HCT116 (cell line): ENCODE data around the gene MRPL37. TPM values are rescaled to one million over a fixed set of nuclear protein-coding genes. Genes with fewer than 3 reads are reported as not detected.

Experiments used
- ATAC-seq: fragments of 200-7000 bp; cut with Tn5 transposase; 2 replicates; pipeline ENCODE4 v1.9.1; 2020; ENCODE audit warnings: mild to moderate bottlenecking, moderate library complexity
- BruUV-seq: library from RNA; stranded (reverse); fragments of 400-500 nt; replicated peaks from 2 replicates; lab custom pipeline; 2021; lab: Mats Ljungman, UMichigan
- CTCF ChIA-PET: fragments of 300-600 bp; sonication (Branson Sonifier 250); formaldehyde crosslinking; loops from one replicate; lab custom pipeline; 2021; ENCODE audit warnings: antibody characterized with exemption; lab: Charles Lee
- POLR2A ChIA-PET: fragments of 300-600, 350-600 bp; sonication (Branson Sonifier 250); formaldehyde crosslinking; loops from one replicate; lab custom pipeline; 2021; ENCODE audit warnings: antibody characterized with exemption; lab: Charles Lee
- RAD21 ChIA-PET, 2 experiments: fragments of 300-600 bp; sonication (Branson Sonifier 250); formaldehyde crosslinking; loops; one replicate each; lab custom pipeline; 2023; ENCODE audit warnings: low total read pairs in 2 of 2; ENCODE audit not compliant: uncharacterized antibody in 2 of 2, unreplicated experiment in 2 of 2, low non-redundant PET in 1 of 2; lab: Charles Lee
- DNase-seq: peaks from one replicate; pipeline ENCODE4 v3.0.0-alpha.2; 2010; ENCODE audit warnings: low read depth, low spot score
- H2AFZ ChIP-seq: fragments of 200-600 bp; shearing (Covaris generic), sonication (generic); 2 replicates; pipeline ENCODE4 v1.6.1; 2017; ENCODE audit warnings: low read depth, mixed run types, mixed read lengths, antibody characterized with exemption, low read length; ENCODE audit not compliant: poor library complexity, severe bottlenecking
- H3K27ac ChIP-seq: 2 replicates; pipeline ENCODE4 v1.5.1; 2012; ENCODE audit warnings: low read depth, low read length
- H3K27me3 ChIP-seq: fragments of 200-600 bp; sonication (generic); 2 replicates; pipeline ENCODE4 v1.6.1; 2016; ENCODE audit warnings: mixed run types, low read length, mixed read lengths; ENCODE audit not compliant: insufficient read depth
- H3K36me3 ChIP-seq, 2 experiments: fragments of 200-500 bp in 1 of 2; fragments of 200-600 bp in 1 of 2; sonication (Bioruptor generic) in 1 of 2; sonication (generic) in 1 of 2; 2 replicates each; pipeline versions ENCODE4 v1.5.1 to v1.6.1; 2014 to 2016; ENCODE audit warnings: low read length in 2 of 2, inconsistent platforms in 1 of 2, mixed read lengths in 1 of 2, mixed run types in 1 of 2; ENCODE audit not compliant: insufficient read depth in 2 of 2, control insufficient read depth in 1 of 2
- H3K4me1 ChIP-seq, 2 experiments: fragments of 200-600 bp in 1 of 2; sonication (generic) in 1 of 2; 2 replicates each; pipeline versions ENCODE4 v1.5.1 to v1.6.1; 2012 to 2017; ENCODE audit warnings: low read length in 2 of 2, inconsistent platforms in 1 of 2, mild to moderate bottlenecking in 1 of 2, mixed read lengths in 1 of 2, mixed run types in 1 of 2, moderate library complexity in 1 of 2; ENCODE audit not compliant: insufficient read depth in 2 of 2, control insufficient read depth in 1 of 2
- H3K4me2 ChIP-seq: fragments of 200-600 bp; sonication (generic); 2 replicates; pipeline ENCODE4 v1.6.1; 2017; ENCODE audit warnings: mixed run types, low read length, mixed read lengths
- H3K4me3 ChIP-seq, 2 experiments: fragments of 200-600 bp in 1 of 2; sonication (generic) in 1 of 2; replicated peaks in 1 of 2; 2 replicates each; pipeline ENCODE4 v1.5.1; 2011 to 2016; ENCODE audit warnings: low read length in 2 of 2, control low read depth in 1 of 2, low read depth in 1 of 2, mild to moderate bottlenecking in 1 of 2, mixed read lengths in 1 of 2, mixed run types in 1 of 2
- H3K79me2 ChIP-seq: fragments of 200-600 bp; sonication (generic); 2 replicates; pipeline ENCODE4 v1.6.1; 2017; ENCODE audit warnings: mild to moderate bottlenecking, mixed run types, low read length, moderate library complexity, mixed read lengths; ENCODE audit not compliant: insufficient read depth
- H3K9ac ChIP-seq: fragments of 200-600 bp; sonication (generic); 2 replicates; pipeline ENCODE4 v1.6.1; 2016; ENCODE audit warnings: low read length, mixed read lengths
- H3K9me2 ChIP-seq: fragments of 200-600 bp; sonication (generic), shearing (Covaris generic); 2 replicates; pipeline ENCODE4 v1.6.1; 2017; ENCODE audit warnings: mixed run types, mild to moderate bottlenecking, moderate library complexity; ENCODE audit not compliant: insufficient read depth
- H3K9me3 ChIP-seq, 2 experiments: fragments of 200-500 bp in 1 of 2; fragments of 200-600 bp in 1 of 2; sonication (Bioruptor generic) in 1 of 2; sonication (generic) in 1 of 2; 2 replicates each; pipeline ENCODE4 v1.6.1; 2014 to 2017; ENCODE audit warnings: low read length in 2 of 2, mixed read lengths in 2 of 2, inconsistent platforms in 1 of 2, low read depth in 1 of 2, mild to moderate bottlenecking in 1 of 2, mixed run types in 1 of 2, moderate library complexity in 1 of 2; ENCODE audit not compliant: control insufficient read depth in 1 of 2, insufficient read depth in 1 of 2
- H4K20me1 ChIP-seq: fragments of 200-600 bp; sonication (generic), shearing (Covaris generic); 2 replicates; pipeline ENCODE4 v1.6.1; 2017; ENCODE audit warnings: mixed run types, mild to moderate bottlenecking, moderate library complexity; ENCODE audit not compliant: insufficient read depth
- CEBPB ChIP-seq: IDR thresholded peaks from 2 replicates; pipeline ENCODE4 v1.6.1; 2012; ENCODE audit warnings: low read depth
- EGR1 ChIP-seq: IDR thresholded peaks from 2 replicates; pipeline ENCODE4 v1.6.1; 2012; ENCODE audit warnings: low read depth
- ELF1 ChIP-seq: IDR thresholded peaks from 2 replicates; pipeline ENCODE4 v1.6.1; 2012; ENCODE audit warnings: low read depth, borderline replicate concordance
- FOSL1 ChIP-seq: IDR thresholded peaks from 2 replicates; pipeline ENCODE4 v1.6.1; 2012; ENCODE audit warnings: low read depth
- JUND ChIP-seq: IDR thresholded peaks from 2 replicates; pipeline ENCODE4 v1.6.1; 2012
- POLR2AphosphoS5 ChIP-seq: IDR thresholded peaks from 2 replicates; pipeline ENCODE4 v1.6.1; 2011; ENCODE audit warnings: mild to moderate bottlenecking, low read depth, low read length, moderate library complexity
- RAD21 ChIP-seq: IDR thresholded peaks from 2 replicates; pipeline ENCODE4 v1.6.1; 2012; ENCODE audit warnings: low read depth, mild to moderate bottlenecking
- SIN3A ChIP-seq: IDR thresholded peaks from 2 replicates; pipeline ENCODE4 v1.6.1; 2012; ENCODE audit warnings: low read depth
- SP1 ChIP-seq: IDR thresholded peaks from 2 replicates; pipeline ENCODE4 v1.6.1; 2012; ENCODE audit warnings: low read depth
- SRF ChIP-seq: IDR thresholded peaks from 2 replicates; pipeline ENCODE4 v1.6.1; 2012; ENCODE audit warnings: low read depth
- TCF7L2 ChIP-seq: IDR thresholded peaks from 2 replicates; pipeline ENCODE4 v1.7.0; 2011; ENCODE audit warnings: borderline replicate concordance, inconsistent platforms; ENCODE audit not compliant: insufficient read depth, insufficient read length; ENCODE audit errors: extremely low read depth
- YY1 ChIP-seq: IDR thresholded peaks from 2 replicates; pipeline ENCODE4 v1.6.1; 2011; ENCODE audit warnings: low read length, low read depth, moderate library complexity, mild to moderate bottlenecking; ENCODE audit not compliant: insufficient replicate concordance; ENCODE audit errors: extremely low read depth
- ZFX ChIP-seq: fragments of 450-650 bp; IDR thresholded peaks from 2 replicates; pipeline ENCODE4 v1.6.1; 2017
- ZNF274 ChIP-seq: fragments of 200-500 bp; sonication (Bioruptor generic); IDR thresholded peaks from 2 replicates; pipeline ENCODE4 v1.6.1; 2014; ENCODE audit warnings: mild to moderate bottlenecking, low read depth, low read length, inconsistent platforms
- intact Hi-C: fragments of 100-400 bp; cut with micrococcal nuclease; formaldehyde crosslinking; loops from 2 replicates; pipeline ENCODE4 v1.10.0; 2022
- total RNA-seq: library from RNA; stranded (reverse); gene quantifications from one replicate; pipeline ENCODE4 v1.2.1, GENCODE V29; 2021; ENCODE audit not compliant: unreplicated experiment
- TF ChIP-seq, protein P1 (sequence below): IDR thresholded peaks from 2 replicates; pipeline ENCODE4 v1.6.1; 2011; ENCODE audit warnings: mild to moderate bottlenecking, low read length, moderate library complexity; ENCODE audit not compliant: insufficient replicate concordance; ENCODE audit errors: extremely low read depth
- TF ChIP-seq, protein P2 (sequence below), 3 experiments: fragments of 200-600 bp in 1 of 3; sonication (generic) in 1 of 3; IDR thresholded peaks in 2 of 3; conservative IDR thresholded peaks in 1 of 3; 2 replicates each; pipeline ENCODE4 v1.5.1; 2012 to 2017; ENCODE audit warnings: low read depth in 2 of 3, low read length in 2 of 3, antibody characterized with exemption in 1 of 3, borderline replicate concordance in 1 of 3, control low read depth in 1 of 3, mild to moderate bottlenecking in 1 of 3, mixed read lengths in 1 of 3, mixed run types in 1 of 3, moderate library complexity in 1 of 3; ENCODE audit not compliant: insufficient read depth in 1 of 3
- TF ChIP-seq, protein P3 (sequence below): IDR thresholded peaks from 2 replicates; pipeline ENCODE4 v1.6.1; 2012

The MRPL37 gene
- total RNA-seq, 1 experiment from 2014 or later: 132 TPM

DNA sequence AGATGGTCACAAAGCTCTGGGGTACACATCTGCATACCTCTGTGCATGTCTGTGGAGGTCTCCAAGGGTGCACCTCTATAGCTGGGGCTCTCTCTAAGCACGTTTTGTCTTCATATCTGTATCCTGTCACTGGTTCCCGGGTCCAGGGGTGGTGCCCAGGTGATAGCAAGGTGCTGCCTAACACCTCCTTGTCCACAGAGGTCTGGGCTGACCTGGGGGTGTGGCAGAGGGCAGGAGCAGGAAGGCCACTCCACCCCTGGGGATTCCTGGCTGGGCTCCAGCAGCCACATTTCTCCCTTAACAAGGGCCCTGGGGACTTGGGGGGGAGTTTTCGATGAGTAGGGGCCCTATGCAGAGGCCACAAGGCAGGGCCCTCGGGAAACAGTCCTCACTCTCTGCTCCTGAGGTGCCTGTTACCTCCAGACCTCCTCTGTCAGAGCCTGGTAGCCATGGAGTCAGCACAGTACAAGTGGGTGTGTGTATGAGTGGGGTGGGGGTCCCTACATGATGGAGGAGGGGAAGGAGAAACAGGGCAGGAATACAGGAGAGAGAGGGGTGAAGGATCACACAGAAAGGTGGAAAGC is 40.1 kb upstream of the MRPL37 start:
- ChIA-PET CTCF (no interaction called here), RAD21 (no interaction called here), POLR2A (no interaction called here)
- TF ChIP-seq JUND (no peak), EGR1 (no peak), ZFX (no peak), FOSL1 (no peak), SP1 (no peak), RAD21 (no peak), TCF7L2 (no peak), ZNF274 (no peak), POLR2AphosphoS5 (no peak), ELF1 (no peak), CEBPB (no peak), SIN3A (no peak), YY1 (no peak), SRF (no peak)
- TF ChIP-seq, protein P1, sequence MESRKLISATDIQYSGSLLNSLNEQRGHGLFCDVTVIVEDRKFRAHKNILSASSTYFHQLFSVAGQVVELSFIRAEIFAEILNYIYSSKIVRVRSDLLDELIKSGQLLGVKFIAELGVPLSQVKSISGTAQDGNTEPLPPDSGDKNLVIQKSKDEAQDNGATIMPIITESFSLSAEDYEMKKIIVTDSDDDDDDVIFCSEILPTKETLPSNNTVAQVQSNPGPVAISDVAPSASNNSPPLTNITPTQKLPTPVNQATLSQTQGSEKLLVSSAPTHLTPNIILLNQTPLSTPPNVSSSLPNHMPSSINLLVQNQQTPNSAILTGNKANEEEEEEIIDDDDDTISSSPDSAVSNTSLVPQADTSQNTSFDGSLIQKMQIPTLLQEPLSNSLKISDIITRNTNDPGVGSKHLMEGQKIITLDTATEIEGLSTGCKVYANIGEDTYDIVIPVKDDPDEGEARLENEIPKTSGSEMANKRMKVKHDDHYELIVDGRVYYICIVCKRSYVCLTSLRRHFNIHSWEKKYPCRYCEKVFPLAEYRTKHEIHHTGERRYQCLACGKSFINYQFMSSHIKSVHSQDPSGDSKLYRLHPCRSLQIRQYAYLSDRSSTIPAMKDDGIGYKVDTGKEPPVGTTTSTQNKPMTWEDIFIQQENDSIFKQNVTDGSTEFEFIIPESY: no peak
- TF ChIP-seq, protein P2, sequence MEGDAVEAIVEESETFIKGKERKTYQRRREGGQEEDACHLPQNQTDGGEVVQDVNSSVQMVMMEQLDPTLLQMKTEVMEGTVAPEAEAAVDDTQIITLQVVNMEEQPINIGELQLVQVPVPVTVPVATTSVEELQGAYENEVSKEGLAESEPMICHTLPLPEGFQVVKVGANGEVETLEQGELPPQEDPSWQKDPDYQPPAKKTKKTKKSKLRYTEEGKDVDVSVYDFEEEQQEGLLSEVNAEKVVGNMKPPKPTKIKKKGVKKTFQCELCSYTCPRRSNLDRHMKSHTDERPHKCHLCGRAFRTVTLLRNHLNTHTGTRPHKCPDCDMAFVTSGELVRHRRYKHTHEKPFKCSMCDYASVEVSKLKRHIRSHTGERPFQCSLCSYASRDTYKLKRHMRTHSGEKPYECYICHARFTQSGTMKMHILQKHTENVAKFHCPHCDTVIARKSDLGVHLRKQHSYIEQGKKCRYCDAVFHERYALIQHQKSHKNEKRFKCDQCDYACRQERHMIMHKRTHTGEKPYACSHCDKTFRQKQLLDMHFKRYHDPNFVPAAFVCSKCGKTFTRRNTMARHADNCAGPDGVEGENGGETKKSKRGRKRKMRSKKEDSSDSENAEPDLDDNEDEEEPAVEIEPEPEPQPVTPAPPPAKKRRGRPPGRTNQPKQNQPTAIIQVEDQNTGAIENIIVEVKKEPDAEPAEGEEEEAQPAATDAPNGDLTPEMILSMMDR (IDR thresholded peaks at IDR 0.05 in 2 of 3, conservative IDR thresholded peaks at IDR 0.05 in 1 of 3; ENCODE audit: borderline replicate concordance in 1 of 3, insufficient read depth in 1 of 3, low read depth in 2 of 3, low read length in 2 of 3): no peak
- TF ChIP-seq, protein P3, sequence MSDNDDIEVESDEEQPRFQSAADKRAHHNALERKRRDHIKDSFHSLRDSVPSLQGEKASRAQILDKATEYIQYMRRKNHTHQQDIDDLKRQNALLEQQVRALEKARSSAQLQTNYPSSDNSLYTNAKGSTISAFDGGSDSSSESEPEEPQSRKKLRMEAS: no peak
- H3K4me1 ChIP-seq: peaks cover 22 to 36% of the 10 kb centered on the region in 2 experiments
- H3K36me3 ChIP-seq: no peaks in the 10 kb centered on the region
- intact Hi-C loops: no loop called here
- no peak overlapping the region for H3K27ac ChIP-seq
- H2AFZ ChIP-seq: no peak overlapping the region
- H3K27me3 ChIP-seq: no peaks in the 10 kb centered on the region
- no TSS peak for BruUV-seq
- no peaks in the 10 kb centered on the region for H3K9me2 ChIP-seq
- H3K4me2 ChIP-seq: no peak overlapping the region
- no peak for ATAC-seq
- DNase-seq: no peak
- H3K79me2 ChIP-seq: no peaks in the 10 kb centered on the region
- no peaks in the 10 kb centered on the region for H4K20me1 ChIP-seq
- no peaks in the 10 kb centered on the region for H3K9me3 ChIP-seq
- H3K9ac ChIP-seq: no peak overlapping the region
- H3K4me3 ChIP-seq: no peak overlapping the region
